Activated CD4-positive, alpha-beta T cell treated with anti-CD3 and anti-CD28 coated beads for 24 hours (primary cell): ENCODE measurements around the gene ABCC3.
"Not testable (repeated sequence)": the region's sequence is repeated elsewhere in the genome, so short reads cannot be mapped to it uniquely, and the experiment has no call there.

ENCODE experiments used
- DNase-seq, 2 donors: peaks; one replicate each; pipeline ENCODE4 v3.0.0-alpha.2; 2020; ENCODE audit warnings: low read depth in 2 of 2

Gene ABCC3

GRCh38 chr17:50707289-50708049, 72.8 kb downstream of the ABCC3 start, which contains the start of gene ANKRD40:
Gene ANKRD40, minus strand, starts transcription at chr17:50707914. Its CDS starts 260 bp downstream, at chr17:50707654.
- peak; percentile 81 to 85 for DNase-seq

GRCh38 chr17:50708050-50709000, 73.6 kb downstream of the ABCC3 start:
- no peak for DNase-seq

GRCh38 chr17:50709053-50709452, 74.4 kb downstream of the ABCC3 start:
- DNase-seq: not testable (repeated sequence)

GRCh38 chr17:50710025-50710424, 75.3 kb downstream of the ABCC3 start:
- DNase-seq: no peak

GRCh38 chr17:50710650-50711049, 76.0 kb downstream of the ABCC3 start:
- no peak for DNase-seq

GRCh38 chr17:50712641-50713040, 78.0 kb downstream of the ABCC3 start:
- no peak for DNase-seq

- no peak for DNase-seq
These were observed 80.8 kb downstream of the ABCC3 start for GRCh38 chr17:50715471-50715870.

GRCh38 chr17:50719144-50719923, 84.7 kb downstream of the ABCC3 start, which contains the start of gene LUC7L3:
Gene LUC7L3, plus strand, starts transcription at chr17:50719603. Its CDS starts 130 bp downstream, at chr17:50719733.
- peak; percentile 90 to 91 for DNase-seq

GRCh38 chr17:50719924-50720794, 85.5 kb downstream of the ABCC3 start:
- DNase-seq: no peak

- DNase-seq: no peak
These were observed 86.7 kb downstream of the ABCC3 start for GRCh38 chr17:50721194-50722010.

- no peak for DNase-seq
These were observed 88.1 kb downstream of the ABCC3 start for GRCh38 chr17:50722746-50723145.

GRCh38 chr17:50724622-50725021, 89.9 kb downstream of the ABCC3 start:
- DNase-seq: not testable (repeated sequence)

GRCh38 chr17:50725769-50726655, 91.3 kb downstream of the ABCC3 start:
- no peak for DNase-seq

GRCh38 chr17:50728112-50728429, 93.4 kb downstream of the ABCC3 start:
- no peak for DNase-seq

- no peak for DNase-seq
These were observed 94.4 kb downstream of the ABCC3 start for GRCh38 chr17:50728881-50729765.

GRCh38 chr17:50731575-50732460, 97.1 kb downstream of the ABCC3 start:
- DNase-seq: no peak

- DNase-seq: no peak
These were observed 100.6 kb downstream of the ABCC3 start for GRCh38 chr17:50735287-50735686.
